H1 (cell line): ENCODE results near the gene PDHX. TPM values are rescaled to one million over a fixed set of nuclear protein-coding genes. Genes with fewer than 3 reads are reported as not detected.

Experiments used
- CBX8 ChIP-seq: fragments of 300-800, 300-1000 bp; sonication (generic); IDR thresholded peaks from 2 replicates; pipeline ENCODE4 v1.7.1; 2016; ENCODE audit warnings: low read depth, low read length, borderline replicate concordance
- CHD7 ChIP-seq: fragments of 300-600 bp; sonication (generic); IDR thresholded peaks from 2 replicates; pipeline ENCODE4 v1.7.1; 2012; ENCODE audit warnings: low read length, moderate library complexity, mild to moderate bottlenecking, inconsistent platforms; ENCODE audit not compliant: insufficient replicate concordance
- CTBP2 ChIP-seq: IDR thresholded peaks from 2 replicates; pipeline ENCODE4 v1.7.0; 2011; ENCODE audit warnings: borderline replicate concordance, mild to moderate bottlenecking, moderate library complexity, mixed read lengths, low read length; ENCODE audit not compliant: insufficient read depth, insufficient read length
- JUN ChIP-seq: IDR thresholded peaks from 2 replicates; pipeline ENCODE4 v1.6.1; 2011; ENCODE audit warnings: low read depth, mild to moderate bottlenecking, improper control_type of control experiment, low read length
- KDM4A ChIP-seq: IDR thresholded peaks from one replicate; pipeline ENCODE4 v1.7.1; 2012; ENCODE audit warnings: low read depth, mild to moderate bottlenecking, moderate library complexity, low read length, inconsistent platforms; ENCODE audit not compliant: severe bottlenecking
- MAX ChIP-seq: IDR thresholded peaks from 2 replicates; pipeline ENCODE4 v1.6.1; 2012; ENCODE audit warnings: inconsistent platforms
- NRF1 ChIP-seq: IDR thresholded peaks from 2 replicates; pipeline ENCODE4 v1.6.1; 2011; ENCODE audit warnings: mild to moderate bottlenecking, low read depth, low read length, improper control_type of control experiment
- RAD21 ChIP-seq, 2 experiments: IDR thresholded peaks in 1 of 2; conservative IDR thresholded peaks in 1 of 2; 2 replicates each; pipeline ENCODE4 v1.6.1; 2011; ENCODE audit warnings: low read depth in 2 of 2, low read length in 2 of 2, improper control_type of control experiment in 1 of 2, inconsistent platforms in 1 of 2, mild to moderate bottlenecking in 1 of 2, moderate library complexity in 1 of 2
- SP2 ChIP-seq: IDR thresholded peaks from 2 replicates; pipeline ENCODE4 v1.6.1; 2012; ENCODE audit warnings: mild to moderate bottlenecking, low read length, inconsistent platforms
- TAF1 ChIP-seq: IDR thresholded peaks from 2 replicates; pipeline ENCODE4 v1.6.1; 2011; ENCODE audit warnings: mild to moderate bottlenecking, low read depth, low read length
- polyA plus RNA-seq, 7 experiments: library from polyadenylated mRNA; depleted of rRNA in 3 of 7; stranded (reverse) in 5 of 7; unstranded in 2 of 7; fragments of >200 nt in 5 of 7; fragments of 200-250 nt in 2 of 7; gene quantifications; 1 replicate in 5 of 7; 2 replicates in 1 of 7; 4 replicates in 1 of 7; pipeline versions ENCODE4 v1.2.1 to v1.2.3, GENCODE V29; 2011 to 2013; ENCODE audit warnings: missing spikeins in 2 of 7, mixed read lengths in 2 of 7
- total RNA-seq: library from RNA; stranded (reverse); fragmentation: NEBNext Ultra II Directional; extraction: Animal tissue kit (Norgen Biotek cat#: 25700); gene quantifications from 2 replicates; pipeline ENCODE4 v1.2.1, GENCODE V29; 2021

The PDHX gene
- total and polyA plus RNA-seq, 2 of the 8 experiments (the other 6 are each of a cell fraction or from before 2014, with no cell fraction given) = 12.4 to 51.9 TPM

GRCh38 chr11:35029979-35030682, 113.7 kb downstream of the PDHX start (continued):
- no peak for TF ChIP-seq CHD7
- TF ChIP-seq SP2 = no peak
- TF ChIP-seq CBX8 = no peak
- TF ChIP-seq RAD21 (IDR thresholded peaks at IDR 0.05 in 1 of 2, conservative IDR thresholded peaks at IDR 0.05 in 1 of 2; ENCODE audit: low read depth in 2 of 2, low read length in 2 of 2) = no peak
- no peak for TF ChIP-seq MAX
- TF ChIP-seq TAF1 = no peak
- TF ChIP-seq JUN = no peak
- no peak for TF ChIP-seq CTBP2
- no peak for TF ChIP-seq NRF1
- TF ChIP-seq KDM4A = no peak
